ENCODE data around the gene RABAC1.

- TF ChIP-seq CTCF (IDR thresholded peaks at IDR 0.05) (peak; percentile 96), ZFX (IDR thresholded peaks at IDR 0.05; ENCODE audit: borderline replicate concordance) (no peak)
Observed at GRCh38 chr19:41951686-41952172, 7.4 kb downstream of the RABAC1 start.

Data from 22Rv1 (cell line).